ENCODE measurements around the gene JAZF1.

The JAZF1 gene

DNA sequence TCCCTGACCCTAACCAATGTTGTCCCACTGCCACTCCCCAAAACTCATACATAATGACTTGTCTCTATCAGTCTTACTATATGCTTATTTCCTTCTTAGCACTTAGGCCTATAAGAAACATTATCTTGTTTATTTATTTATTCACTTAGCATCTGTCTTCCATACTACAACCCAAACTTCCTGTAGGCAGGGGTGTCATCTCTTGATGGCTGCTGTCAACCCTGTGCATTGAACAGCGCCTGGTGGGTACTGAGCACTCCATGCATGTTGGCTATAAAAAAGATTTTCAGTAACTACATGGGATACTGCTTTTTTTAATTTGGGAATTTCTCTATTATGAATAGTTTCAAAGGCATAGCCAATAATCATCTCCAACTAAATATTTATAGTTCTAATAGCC is 46.7 kb downstream of the JAZF1 start:
- no peak for DNase-seq

- no peak for DNase-seq
Measured at GRCh38 chr7:28132959-28133870, 47.4 kb downstream of the JAZF1 start.

DNA sequence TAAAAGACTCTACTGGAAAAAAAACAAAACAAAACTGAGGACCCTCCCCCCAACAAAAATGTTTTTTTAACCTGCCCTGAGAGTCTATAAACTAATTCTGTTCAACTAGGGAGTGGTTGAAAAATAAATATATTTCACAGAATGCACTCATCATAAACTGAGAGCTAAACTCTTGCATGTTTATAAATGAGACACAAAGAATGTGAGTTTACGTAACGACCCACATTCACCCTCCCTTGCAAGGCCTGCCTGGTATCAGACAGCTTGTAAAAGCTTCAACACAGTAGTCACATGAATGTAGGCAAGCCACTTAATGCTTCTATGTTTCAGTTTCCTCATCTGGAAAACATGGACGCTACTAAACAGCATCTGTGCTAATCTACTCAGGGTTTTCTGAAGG is 50.3 kb downstream of the JAZF1 start:
- DNase-seq: no peak

GRCh38 chr7:28128608-28129007 is 52.0 kb downstream of the JAZF1 start:
- DNase-seq: no peak

- DNase-seq: no peak
Measured at GRCh38 chr7:28126410-28127041, 54.1 kb downstream of the JAZF1 start.

- no peak for DNase-seq
Measured at GRCh38 chr7:28125431-28126409, 54.9 kb downstream of the JAZF1 start.

GRCh38 chr7:28124413-28124812 is 56.2 kb downstream of the JAZF1 start:
- DNase-seq: no peak

DNA sequence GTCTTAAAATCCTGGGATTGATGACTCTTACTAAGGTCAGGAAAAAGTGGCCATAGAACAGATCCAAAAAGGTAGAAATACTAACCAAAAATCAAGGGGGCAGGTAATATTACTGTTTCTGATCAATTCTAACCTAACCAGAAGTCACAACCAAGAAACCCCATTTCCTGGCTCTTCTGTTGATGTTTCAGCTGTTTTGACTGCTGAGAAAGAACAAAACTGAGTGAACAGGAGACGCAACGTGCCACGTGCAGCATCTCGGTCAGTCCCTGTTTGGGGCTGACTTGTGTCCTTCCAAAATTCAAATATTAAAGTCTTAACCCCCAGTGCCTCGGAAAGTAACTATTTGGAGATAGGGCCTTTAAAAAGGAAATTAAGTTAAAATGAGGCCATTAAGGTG is 56.8 kb downstream of the JAZF1 start:
- no peak for DNase-seq

DNA sequence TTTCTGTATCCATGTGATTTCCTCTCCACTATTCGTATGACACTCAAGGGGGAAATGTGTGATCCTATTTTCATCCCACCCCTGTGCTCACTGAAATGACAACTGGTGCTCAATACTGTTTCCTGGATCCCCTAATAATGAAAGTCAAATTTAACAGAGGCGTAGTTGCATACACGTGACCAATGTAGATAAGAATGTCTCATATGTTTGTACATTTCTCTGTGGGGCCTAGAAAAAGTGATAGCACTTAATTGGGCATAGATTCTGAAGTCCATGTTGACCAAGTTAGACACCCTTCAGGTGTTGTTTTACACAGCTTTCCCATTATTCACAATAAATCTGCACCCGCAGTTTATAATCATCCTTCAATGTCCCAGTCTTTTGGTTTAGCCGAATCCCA is 59.1 kb downstream of the JAZF1 start:
- no peak for DNase-seq

- DNase-seq: no peak
Measured at GRCh38 chr7:28116041-28116440, 64.6 kb downstream of the JAZF1 start.

- no peak for DNase-seq
Measured at GRCh38 chr7:28115261-28115660, 65.3 kb downstream of the JAZF1 start.

DNA sequence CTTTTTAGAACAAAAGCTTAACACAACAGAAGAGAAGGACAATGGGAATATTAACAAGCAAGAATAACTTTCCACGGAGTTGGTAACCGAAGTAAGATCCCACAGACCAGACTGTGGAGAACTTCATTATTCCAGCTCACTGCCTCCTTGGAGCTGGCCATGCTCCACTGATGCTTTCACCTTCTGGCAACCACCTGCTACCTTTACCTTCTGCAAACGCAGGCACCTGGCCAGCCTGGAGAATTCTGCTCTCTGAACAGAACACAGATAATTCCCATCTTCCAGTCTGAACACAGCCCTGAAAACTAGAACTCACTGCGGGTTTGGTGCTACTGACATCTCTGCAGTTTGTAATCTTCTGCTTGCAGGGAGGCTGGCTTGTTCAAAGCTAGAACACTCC is 66.5 kb downstream of the JAZF1 start:
- DNase-seq: no peak

GRCh38 chr7:28112883-28113540 is 67.6 kb downstream of the JAZF1 start:
- no peak for DNase-seq

DNA sequence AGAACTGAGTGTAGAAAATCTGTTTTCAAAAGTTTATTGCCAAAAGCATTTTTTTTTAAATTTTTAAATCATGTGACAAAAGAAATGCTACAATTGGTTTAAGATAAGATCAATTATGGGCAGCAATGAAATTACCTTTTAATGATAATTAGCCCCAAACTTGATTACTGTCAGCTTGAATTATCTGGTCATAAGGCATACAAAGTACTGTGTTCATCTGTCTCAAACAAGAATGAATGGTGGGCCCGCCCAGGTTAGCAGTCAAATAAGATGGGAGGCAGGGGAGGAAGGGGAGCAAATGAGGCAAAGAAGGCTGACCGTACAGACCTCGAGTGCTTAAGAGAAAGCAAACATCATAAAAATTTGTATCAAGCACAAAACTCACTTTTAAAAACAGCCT is 68.1 kb downstream of the JAZF1 start:
- DNase-seq: no peak

- no peak for DNase-seq
Measured at GRCh38 chr7:28112012-28112411, 68.6 kb downstream of the JAZF1 start.

- DNase-seq: no peak
Measured at GRCh38 chr7:28110427-28111012, 70.1 kb downstream of the JAZF1 start.

DNA sequence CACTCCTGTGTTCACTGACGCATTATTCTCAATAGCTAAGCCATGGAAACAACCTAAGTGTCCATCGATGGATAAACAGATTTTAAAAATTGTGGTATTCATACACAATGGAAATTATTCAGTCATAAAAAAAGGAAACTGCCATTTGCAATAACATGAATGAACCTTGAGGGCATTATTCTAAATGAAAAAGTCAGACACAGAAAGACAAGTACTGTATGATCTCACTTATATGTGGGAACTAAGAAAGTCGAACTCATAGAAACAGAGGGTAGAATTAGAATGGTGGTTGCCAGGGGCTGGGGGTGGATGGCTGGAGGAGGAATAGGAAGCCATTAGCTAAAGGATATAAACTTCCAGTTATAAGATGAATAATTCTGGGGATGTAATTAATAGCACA is 71.8 kb downstream of the JAZF1 start:
- DNase-seq: no peak

DNA sequence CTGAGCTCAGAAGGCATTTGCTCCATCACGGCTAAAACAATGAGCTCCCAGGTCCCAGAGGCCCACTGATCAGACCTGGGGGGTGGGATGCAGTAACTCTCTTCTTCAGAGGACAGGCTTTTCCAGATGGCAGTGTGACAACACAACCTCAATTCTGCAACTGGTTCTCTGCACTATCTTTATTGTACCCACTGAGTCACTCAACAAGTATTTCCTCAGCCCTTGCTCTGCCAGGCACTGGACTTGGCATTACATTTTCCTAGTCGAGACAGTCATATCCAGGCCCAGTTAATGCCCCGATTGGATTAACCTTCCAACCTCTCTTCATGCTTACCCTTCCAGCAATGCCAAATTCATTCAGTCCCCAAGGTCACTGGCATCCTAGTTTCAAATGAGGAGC is 72.6 kb downstream of the JAZF1 start:
- no peak for DNase-seq

- no peak for DNase-seq
Measured at GRCh38 chr7:28106321-28106829, 74.2 kb downstream of the JAZF1 start.

- DNase-seq: no peak
Measured at GRCh38 chr7:28105234-28105633, 75.4 kb downstream of the JAZF1 start.

GRCh38 chr7:28104811-28105210 is 75.8 kb downstream of the JAZF1 start:
- DNase-seq: no peak

- DNase-seq: no peak
Measured at GRCh38 chr7:28104041-28104541, 76.5 kb downstream of the JAZF1 start.
